ENCODE results near the gene RAD54L. TPM values are rescaled to one million over a fixed set of nuclear protein-coding genes. Genes with fewer than 3 reads are reported as not detected.

RAD54L gene
- total RNA-seq, 4 donors from 2014 or later, result 1.3 to 2.1 (median 1.5) TPM; not detected in 1

DNA sequence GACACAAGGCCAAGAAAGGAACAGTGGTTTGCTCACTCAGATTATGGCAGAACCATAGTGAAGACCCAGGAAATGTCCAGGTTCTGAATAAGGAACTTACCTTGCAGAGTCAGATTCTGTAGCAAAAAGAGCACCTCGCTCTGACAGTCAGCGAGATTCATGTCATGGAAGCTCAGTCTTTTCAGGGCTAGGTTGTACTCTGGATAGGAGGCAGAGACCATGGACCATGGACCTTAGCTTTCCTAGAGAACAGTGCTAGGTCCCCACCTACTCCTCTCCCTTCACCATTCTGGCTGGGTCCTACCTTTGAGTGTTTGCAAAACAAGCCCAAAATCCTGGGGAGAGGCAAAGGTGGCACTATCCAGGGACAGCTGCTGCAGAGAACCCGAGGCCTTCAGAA lies 32.5 kb downstream of the RAD54L start:
- DNase-seq (ENCODE audit: low spot score in 2 of 2), result no peak
- Histone ChIP-seq H3K4me3 (no peak overlapping the region), H3K4me1 (no peaks in the 10 kb centered on the region), H3K36me3 (peaks cover 0 to 76% (median 14%) of the 10 kb centered on the region in 3 donors), H3K9me3 (no peaks in the 10 kb centered on the region), H3K27ac (no peak overlapping the region), H3K27me3 (no peaks in the 10 kb centered on the region)
- TF ChIP-seq EP300 (IDR thresholded peaks at IDR 0.05), result no peak
- no peak for TF ChIP-seq POLR2A (IDR thresholded peaks at IDR 0.05)
- TF ChIP-seq, protein P1, sequence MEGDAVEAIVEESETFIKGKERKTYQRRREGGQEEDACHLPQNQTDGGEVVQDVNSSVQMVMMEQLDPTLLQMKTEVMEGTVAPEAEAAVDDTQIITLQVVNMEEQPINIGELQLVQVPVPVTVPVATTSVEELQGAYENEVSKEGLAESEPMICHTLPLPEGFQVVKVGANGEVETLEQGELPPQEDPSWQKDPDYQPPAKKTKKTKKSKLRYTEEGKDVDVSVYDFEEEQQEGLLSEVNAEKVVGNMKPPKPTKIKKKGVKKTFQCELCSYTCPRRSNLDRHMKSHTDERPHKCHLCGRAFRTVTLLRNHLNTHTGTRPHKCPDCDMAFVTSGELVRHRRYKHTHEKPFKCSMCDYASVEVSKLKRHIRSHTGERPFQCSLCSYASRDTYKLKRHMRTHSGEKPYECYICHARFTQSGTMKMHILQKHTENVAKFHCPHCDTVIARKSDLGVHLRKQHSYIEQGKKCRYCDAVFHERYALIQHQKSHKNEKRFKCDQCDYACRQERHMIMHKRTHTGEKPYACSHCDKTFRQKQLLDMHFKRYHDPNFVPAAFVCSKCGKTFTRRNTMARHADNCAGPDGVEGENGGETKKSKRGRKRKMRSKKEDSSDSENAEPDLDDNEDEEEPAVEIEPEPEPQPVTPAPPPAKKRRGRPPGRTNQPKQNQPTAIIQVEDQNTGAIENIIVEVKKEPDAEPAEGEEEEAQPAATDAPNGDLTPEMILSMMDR (IDR thresholded peaks at IDR 0.05), result no peak
- 97% methylated on average over 3 of the region's 3 CpGs for WGBS, 2 donors

DNA sequence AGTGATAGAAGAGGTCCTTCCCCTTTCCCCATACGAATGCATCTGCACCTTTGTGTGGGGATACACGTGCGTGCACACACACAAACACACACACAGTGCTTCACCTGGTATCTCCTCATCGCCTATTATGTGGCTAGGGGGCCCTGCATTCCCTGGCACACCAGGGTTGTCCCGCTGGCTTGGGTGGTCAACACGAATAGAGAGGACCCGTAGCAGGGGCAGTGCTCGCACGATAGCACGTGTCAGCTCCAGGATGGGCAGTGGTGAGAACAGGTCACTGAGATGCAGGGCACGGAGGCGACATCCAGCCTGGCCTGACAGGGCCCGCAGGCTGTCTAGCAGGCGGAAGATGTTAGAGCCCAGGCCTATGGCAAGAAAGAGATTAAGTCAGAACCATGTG lies 33.5 kb downstream of the RAD54L start:
- H3K9me3 ChIP-seq, result no peaks in the 10 kb centered on the region
- TF ChIP-seq, protein P1 (IDR thresholded peaks at IDR 0.05), result no peak
- no peak for TF ChIP-seq EP300 (IDR thresholded peaks at IDR 0.05)
- no peak for TF ChIP-seq POLR2A (IDR thresholded peaks at IDR 0.05)
- H3K27me3 ChIP-seq, result no peaks in the 10 kb centered on the region
- no peak for DNase-seq (ENCODE audit: low spot score in 2 of 2)
- no peak overlapping the region for H3K4me3 ChIP-seq
- peaks cover 0 to 85% (median 17%) of the 10 kb centered on the region in 3 donors for H3K36me3 ChIP-seq
- no peak overlapping the region for H3K27ac ChIP-seq
- no peaks in the 10 kb centered on the region for H3K4me1 ChIP-seq
- WGBS, 2 donors, result 94 to 96% methylated on average over 14 of the region's 14 CpGs

DNA sequence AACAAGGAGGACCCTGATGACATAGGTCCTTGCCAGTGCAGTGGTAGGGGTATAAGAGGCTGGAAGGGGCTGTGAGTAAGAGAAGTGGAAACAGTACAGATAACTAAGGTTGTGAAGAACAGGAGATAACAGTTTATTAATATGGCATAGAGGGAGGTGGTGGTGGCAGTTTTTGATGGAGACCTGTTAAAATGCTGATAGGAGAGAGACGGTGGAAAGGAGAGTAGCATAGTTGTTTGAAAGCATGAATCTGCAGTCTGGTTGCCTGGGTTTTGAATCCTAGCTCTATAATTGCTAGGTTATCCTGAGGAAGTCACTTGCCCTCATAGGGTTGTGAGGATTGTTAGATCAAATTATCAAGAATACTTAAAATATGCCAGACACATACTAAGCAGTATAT lies 36.5 kb downstream of the RAD54L start:
- TF ChIP-seq EP300 (IDR thresholded peaks at IDR 0.05) (no peak), POLR2A (IDR thresholded peaks at IDR 0.05) (no peak)
- TF ChIP-seq, protein P1 (IDR thresholded peaks at IDR 0.05), result no peak
- H3K36me3 ChIP-seq, result peaks cover 0 to 96% (median 14%) of the 10 kb centered on the region in 3 donors
- H3K27me3 ChIP-seq, result no peaks in the 10 kb centered on the region
- no peaks in the 10 kb centered on the region for H3K9me3 ChIP-seq
- H3K27ac ChIP-seq, result no peak overlapping the region
- no peak overlapping the region for H3K4me3 ChIP-seq
- DNase-seq (ENCODE audit: low spot score in 2 of 2), result no peak
- no peaks in the 10 kb centered on the region for H3K4me1 ChIP-seq
- 89 to 100% methylated on average over 1 of the region's 1 CpG for WGBS, 2 donors

DNA sequence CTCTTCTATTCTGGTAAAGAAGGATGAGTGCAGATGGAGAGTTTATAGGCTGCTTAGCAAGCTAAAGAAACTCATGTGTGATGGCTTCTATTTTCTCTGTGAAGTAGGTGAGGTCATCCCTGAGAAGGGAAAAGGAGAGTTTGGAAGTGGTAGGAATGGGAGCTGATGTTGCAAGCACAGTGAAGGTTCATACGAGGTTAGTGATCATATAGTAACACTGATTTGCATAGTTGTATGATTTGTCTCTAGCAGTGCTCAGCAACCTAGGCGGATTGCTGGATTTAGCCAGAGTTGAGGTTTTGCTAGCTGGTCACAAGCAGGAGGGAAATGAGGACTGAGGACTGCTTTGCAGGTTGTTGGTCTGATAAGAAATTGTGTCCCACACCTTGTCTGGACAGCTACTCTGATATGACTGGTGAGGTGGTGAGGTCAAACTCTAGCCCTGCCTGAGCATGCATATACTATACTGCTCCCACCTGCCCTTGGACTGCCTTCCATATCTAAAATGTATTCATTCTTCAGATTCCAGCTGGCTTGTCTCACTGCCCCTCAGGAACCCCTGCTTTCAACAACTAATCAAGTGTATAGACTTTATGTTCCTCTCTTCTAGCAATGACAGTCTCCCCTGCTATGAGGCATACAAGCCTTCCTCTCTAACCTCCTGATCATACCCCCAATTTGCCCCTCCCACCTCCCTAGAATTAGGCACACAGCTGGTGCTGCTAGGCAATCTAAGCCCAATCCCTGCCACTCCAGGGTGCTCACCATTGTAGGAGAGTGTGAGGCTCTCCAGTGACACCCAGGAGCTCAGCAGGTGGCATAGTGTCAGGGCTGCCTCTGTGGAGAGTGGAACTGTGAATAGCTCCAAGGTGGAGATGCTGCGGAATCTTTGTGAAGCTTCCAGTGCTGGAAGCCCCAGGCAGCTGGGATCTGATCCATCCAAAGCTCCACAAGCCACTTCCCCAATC lies 37.3 kb downstream of the RAD54L start:
- no peaks in the 10 kb centered on the region for H3K4me1 ChIP-seq
- H3K27ac ChIP-seq, result no peak overlapping the region
- no peaks in the 10 kb centered on the region for H3K9me3 ChIP-seq
- no peak for DNase-seq (ENCODE audit: low spot score in 2 of 2)
- peaks cover 0 to 96% (median 14%) of the 10 kb centered on the region in 3 donors for H3K36me3 ChIP-seq
- no peak overlapping the region for H3K4me3 ChIP-seq
- TF ChIP-seq EP300 (IDR thresholded peaks at IDR 0.05) (no peak), POLR2A (IDR thresholded peaks at IDR 0.05) (no peak)
- TF ChIP-seq, protein P1 (IDR thresholded peaks at IDR 0.05), result no peak
- no peaks in the 10 kb centered on the region for H3K27me3 ChIP-seq
- 85 to 93% methylated on average over 3 of the region's 3 CpGs for WGBS, 2 donors
